Measurements from ENCODE around the gene RIPK4. TPM values are rescaled to one million over a fixed set of nuclear protein-coding genes. Genes with fewer than 3 reads are reported as not detected.

RIPK4 gene
- polyA plus RNA-seq, 1 donor (not counting 4 experiments of a cell fraction or from before 2014, with no cell fraction given), result 18.4 TPM

DNA sequence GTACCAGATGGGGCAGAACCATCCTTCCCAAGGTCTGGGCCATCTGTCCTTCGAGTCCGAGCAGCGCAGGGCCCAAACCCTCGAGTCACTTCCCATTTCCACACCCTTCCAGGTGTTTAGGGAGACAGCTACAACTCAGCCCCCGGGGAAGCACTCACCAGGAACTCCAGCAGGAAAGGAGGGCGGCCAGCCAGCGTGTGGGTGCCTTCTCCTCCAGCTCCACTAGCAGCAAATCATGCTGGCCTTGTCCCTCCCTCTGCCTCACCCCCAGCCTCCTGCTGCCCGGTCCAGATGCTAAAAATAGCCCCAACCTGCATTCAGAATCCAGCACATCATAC lies 56.1 kb downstream of the RIPK4 start:
- no peak for DNase-seq (ENCODE audit: low read depth, low spot score)
- no peaks in the 10 kb centered on the region for H3K36me3 ChIP-seq (ENCODE audit: control insufficient read depth in 2 of 2, extremely low read depth in 1 of 2, insufficient read depth in 2 of 2, low read length in 2 of 2)
- no peak for FAIRE-seq
- H3K27me3 ChIP-seq (ENCODE audit: control insufficient read depth, extremely low read depth, insufficient read depth, low read length), result no peaks in the 10 kb centered on the region
- no peak overlapping the region for H2AFZ ChIP-seq (ENCODE audit: control insufficient read depth, low read length)
- H3K4me3 ChIP-seq (ENCODE audit: control insufficient read depth in 2 of 3, extremely low read depth in 1 of 3, insufficient read depth in 2 of 3, low read depth in 1 of 3, low read length in 3 of 3), result no peak overlapping the region
- TF ChIP-seq EZH2 (IDR thresholded peaks at IDR 0.05; ENCODE audit: low read length), result no peak
- TF ChIP-seq, protein P1, sequence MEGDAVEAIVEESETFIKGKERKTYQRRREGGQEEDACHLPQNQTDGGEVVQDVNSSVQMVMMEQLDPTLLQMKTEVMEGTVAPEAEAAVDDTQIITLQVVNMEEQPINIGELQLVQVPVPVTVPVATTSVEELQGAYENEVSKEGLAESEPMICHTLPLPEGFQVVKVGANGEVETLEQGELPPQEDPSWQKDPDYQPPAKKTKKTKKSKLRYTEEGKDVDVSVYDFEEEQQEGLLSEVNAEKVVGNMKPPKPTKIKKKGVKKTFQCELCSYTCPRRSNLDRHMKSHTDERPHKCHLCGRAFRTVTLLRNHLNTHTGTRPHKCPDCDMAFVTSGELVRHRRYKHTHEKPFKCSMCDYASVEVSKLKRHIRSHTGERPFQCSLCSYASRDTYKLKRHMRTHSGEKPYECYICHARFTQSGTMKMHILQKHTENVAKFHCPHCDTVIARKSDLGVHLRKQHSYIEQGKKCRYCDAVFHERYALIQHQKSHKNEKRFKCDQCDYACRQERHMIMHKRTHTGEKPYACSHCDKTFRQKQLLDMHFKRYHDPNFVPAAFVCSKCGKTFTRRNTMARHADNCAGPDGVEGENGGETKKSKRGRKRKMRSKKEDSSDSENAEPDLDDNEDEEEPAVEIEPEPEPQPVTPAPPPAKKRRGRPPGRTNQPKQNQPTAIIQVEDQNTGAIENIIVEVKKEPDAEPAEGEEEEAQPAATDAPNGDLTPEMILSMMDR (optimal IDR thresholded peaks at IDR 0.05 in 1 of 3, IDR thresholded peaks at IDR 0.05 in 1 of 3, conservative IDR thresholded peaks at IDR 0.05 in 1 of 3; ENCODE audit: extremely low read depth in 1 of 3, insufficient read depth in 2 of 3, low read length in 3 of 3), result no peak
- H3K27ac ChIP-seq (ENCODE audit: control insufficient read depth, insufficient read depth, low read length), result no peak overlapping the region
- H3K9ac ChIP-seq (ENCODE audit: control insufficient read depth, extremely low read depth, insufficient read depth, low read length), result no peak overlapping the region
- H3K9me1 ChIP-seq (ENCODE audit: control insufficient read depth, extremely low read depth, insufficient read depth, low read length), result no peaks in the 10 kb centered on the region
- H3K79me2 ChIP-seq (ENCODE audit: control insufficient read depth, insufficient read depth, low read length), result no peaks in the 10 kb centered on the region
- H4K20me1 ChIP-seq (ENCODE audit: control insufficient read depth, extremely low read depth, insufficient read depth, low read length), result no peaks in the 10 kb centered on the region
- no peaks in the 10 kb centered on the region for H3K9me3 ChIP-seq (ENCODE audit: control insufficient read depth, low read depth, low read length)
- dilution Hi-C loops (cut with MboI; ENCODE audit: extremely low pct_ligation_motif_present, low sequenced_read_pairs), result no loop called here
- peaks cover 47% of the 10 kb centered on the region for H3K4me1 ChIP-seq (ENCODE audit: control insufficient read depth, extremely low read depth, insufficient read depth, low read length)
- no peak overlapping the region for H3K4me2 ChIP-seq (ENCODE audit: control insufficient read depth, extremely low read depth, insufficient read depth, low read depth, low read length)

DNA sequence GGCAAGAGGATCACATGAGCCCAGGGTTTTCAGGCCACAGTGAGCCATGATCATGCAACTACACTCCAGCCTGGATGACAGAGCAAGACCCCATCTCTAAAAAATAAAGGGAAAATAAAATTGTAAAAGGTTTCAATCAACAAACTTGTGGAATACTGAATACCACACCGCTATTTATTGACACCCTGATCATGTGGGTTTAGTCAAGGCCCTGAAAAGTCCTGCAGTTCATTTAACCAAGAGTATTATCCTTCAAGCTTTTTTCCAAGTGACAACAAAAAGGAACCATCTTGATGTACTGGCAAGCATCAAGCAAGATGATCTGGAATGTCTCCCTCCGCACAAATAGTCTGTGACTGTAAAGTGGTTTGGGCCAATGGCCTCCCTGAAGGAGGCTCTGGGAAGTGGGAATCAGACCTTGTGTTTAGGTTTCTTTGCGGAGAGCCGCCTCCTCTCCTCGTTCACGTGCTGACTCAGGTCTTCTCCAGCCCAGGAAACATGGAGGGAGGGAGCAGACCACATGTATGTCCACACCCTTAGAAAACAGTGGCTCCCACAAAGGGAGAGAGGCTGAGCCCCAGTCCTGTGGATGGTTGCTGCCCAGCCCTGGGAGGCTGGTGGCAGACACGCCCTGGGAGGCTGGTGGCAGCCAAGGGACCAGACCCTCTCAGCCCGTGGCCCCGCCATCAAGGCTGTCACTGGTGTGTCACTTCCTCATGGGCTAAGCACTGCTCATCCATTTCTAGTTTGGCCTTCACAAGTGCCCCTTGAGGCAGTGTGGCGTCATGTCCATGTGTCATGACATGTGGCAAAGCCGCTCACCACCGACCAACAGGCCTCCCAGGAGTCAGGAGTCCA lies 56.7 kb downstream of the RIPK4 start:
- H3K9me1 ChIP-seq (ENCODE audit: control insufficient read depth, extremely low read depth, insufficient read depth, low read length), result no peaks in the 10 kb centered on the region
- no peak overlapping the region for H3K4me2 ChIP-seq (ENCODE audit: control insufficient read depth, extremely low read depth, insufficient read depth, low read depth, low read length)
- H3K9me3 ChIP-seq (ENCODE audit: control insufficient read depth, low read depth, low read length), result no peaks in the 10 kb centered on the region
- no peak overlapping the region for H3K4me3 ChIP-seq (ENCODE audit: control insufficient read depth in 2 of 3, extremely low read depth in 1 of 3, insufficient read depth in 2 of 3, low read depth in 1 of 3, low read length in 3 of 3)
- DNase-seq (ENCODE audit: low read depth, low spot score), result no peak
- H3K27ac ChIP-seq (ENCODE audit: control insufficient read depth, insufficient read depth, low read length), result no peak overlapping the region
- no peaks in the 10 kb centered on the region for H4K20me1 ChIP-seq (ENCODE audit: control insufficient read depth, extremely low read depth, insufficient read depth, low read length)
- no peak overlapping the region for H3K9ac ChIP-seq (ENCODE audit: control insufficient read depth, extremely low read depth, insufficient read depth, low read length)
- no peak for FAIRE-seq
- TF ChIP-seq, protein P1 (optimal IDR thresholded peaks at IDR 0.05 in 1 of 3, IDR thresholded peaks at IDR 0.05 in 1 of 3, conservative IDR thresholded peaks at IDR 0.05 in 1 of 3; ENCODE audit: extremely low read depth in 1 of 3, insufficient read depth in 2 of 3, low read length in 3 of 3), result no peak
- TF ChIP-seq EZH2 (IDR thresholded peaks at IDR 0.05; ENCODE audit: low read length), result no peak
- no peaks in the 10 kb centered on the region for H3K79me2 ChIP-seq (ENCODE audit: control insufficient read depth, insufficient read depth, low read length)
- no peaks in the 10 kb centered on the region for H3K36me3 ChIP-seq (ENCODE audit: control insufficient read depth in 2 of 2, extremely low read depth in 1 of 2, insufficient read depth in 2 of 2, low read length in 2 of 2)
- dilution Hi-C loops (cut with MboI; ENCODE audit: extremely low pct_ligation_motif_present, low sequenced_read_pairs), result no loop called here
- H2AFZ ChIP-seq (ENCODE audit: control insufficient read depth, low read length), result no peak overlapping the region
- H3K4me1 ChIP-seq (ENCODE audit: control insufficient read depth, extremely low read depth, insufficient read depth, low read length), result peaks cover 41% of the 10 kb centered on the region
- H3K27me3 ChIP-seq (ENCODE audit: control insufficient read depth, extremely low read depth, insufficient read depth, low read length), result no peaks in the 10 kb centered on the region
